Measurements from ENCODE around the gene ZNF330. TPM values are rescaled to one million over a fixed set of nuclear protein-coding genes. Genes with fewer than 3 reads are reported as not detected.
A peak's percentile ranks its signal among the peaks of the same experiment; 100 is the strongest.

Gene ZNF330
- 10 to 100 TPM; 11.8 to 33.5 (median 26.0) TPM for total RNA-seq
- long read RNA-seq, partial matches to known transcripts: 0 of 1 reads
- long read RNA-seq, other reads (novel, unspliced or antisense): 0 of 1 reads

GRCh38 chr4:141220691-141221659 is at the start of gene ZNF330:
ZNF330 (plus strand) TSS chr4:141220895; CDS start chr4:141222372, 1,477 bp downstream.
- ATAC-seq (peak; percentile 99 to 100 (median 99)), DNase-seq (peak; percentile 92 to 95 (median 93))
- peak within 1 kb of the TSS; percentile 99 to 100 (median 99) for H3K27ac ChIP-seq
- H3K4me3 ChIP-seq: peak within 1 kb of the TSS; percentile 90 to 99 (median 96)
- TF ChIP-seq CTCF (IDR thresholded peaks at IDR 0.05) (peak in 3 of 4 donors; percentile 23 to 40 (median 27)), POLR2A (IDR thresholded peaks at IDR 0.05) (peak; percentile 91)
- H3K4me1 ChIP-seq: peaks cover 0 to 18% (median 6%) of the 10 kb centered on the region in 4 donors
- H3K27me3 ChIP-seq: no peaks in the 10 kb centered on the region
- intact Hi-C loops (cut with DNase I): no loop called here
- WGBS (ENCODE audit: insufficient coverage, low coverage, low lambda C conversion rate, missing lambda C conversion rate): under 1% methylated on average over 33 of the region's 57 CpGs
- H3K9me3 ChIP-seq: no peaks in the 10 kb centered on the region
- H3K36me3 ChIP-seq: peaks cover 0 to 23% (median 0%) of the 10 kb centered on the region in 4 donors

- intact Hi-C loops (cut with DNase I): no loop called here
- Histone ChIP-seq H3K4me3 (no peak overlapping the region), H3K4me1 (no peaks in the 10 kb centered on the region), H3K9me3 (no peaks in the 10 kb centered on the region), H3K27ac (no peak overlapping the region), H3K27me3 (no peaks in the 10 kb centered on the region), H3K36me3 (no peaks in the 10 kb centered on the region)
- TF ChIP-seq POLR2A (IDR thresholded peaks at IDR 0.05) (no peak), CTCF (IDR thresholded peaks at IDR 0.05) (no peak)
- ATAC-seq (peak in 1 of 4 donors; percentile 40), DNase-seq (no peak)
- 47% methylated on average over 1 of the region's 1 CpG for WGBS (ENCODE audit: insufficient coverage, low coverage, low lambda C conversion rate, missing lambda C conversion rate)
These were observed 46.2 kb upstream of the ZNF330 start for GRCh38 chr4:141174457-141174856.

- Histone ChIP-seq H3K4me1 (no peaks in the 10 kb centered on the region), H3K36me3 (no peaks in the 10 kb centered on the region), H3K27me3 (no peaks in the 10 kb centered on the region), H3K9me3 (no peaks in the 10 kb centered on the region), H3K27ac (no peak overlapping the region), H3K4me3 (no peak overlapping the region)
- no peak for DNase-seq
- 19% methylated on average over 1 of the region's 1 CpG for WGBS (ENCODE audit: insufficient coverage, low coverage, low lambda C conversion rate, missing lambda C conversion rate)
- TF ChIP-seq POLR2A (IDR thresholded peaks at IDR 0.05): no peak
- TF ChIP-seq CTCF (IDR thresholded peaks at IDR 0.05): no peak
- no peak for ATAC-seq
- intact Hi-C loops (cut with DNase I): no loop called here
These were observed 43.5 kb upstream of the ZNF330 start for GRCh38 chr4:141177171-141177570.

- no peak for DNase-seq
- TF ChIP-seq POLR2A (IDR thresholded peaks at IDR 0.05) (no peak), CTCF (IDR thresholded peaks at IDR 0.05) (no peak)
- intact Hi-C loops (cut with DNase I): no loop called here
- no peak for ATAC-seq
- H3K36me3 ChIP-seq: no peaks in the 10 kb centered on the region
- no peak overlapping the region for H3K27ac ChIP-seq
- H3K4me3 ChIP-seq: no peak overlapping the region
- H3K4me1 ChIP-seq: no peaks in the 10 kb centered on the region
- WGBS (ENCODE audit: insufficient coverage, low coverage, low lambda C conversion rate, missing lambda C conversion rate): 42% methylated on average over 8 of the region's 8 CpGs
- no peaks in the 10 kb centered on the region for H3K9me3 ChIP-seq
- no peaks in the 10 kb centered on the region for H3K27me3 ChIP-seq
These were observed 41.0 kb upstream of the ZNF330 start for GRCh38 chr4:141179474-141180373.

Measured in right lobe of liver (tissue), 6 donors.